Psoas muscle (tissue), 8 donors: ENCODE data around the gene GNB5. TPM values are rescaled to one million over a fixed set of nuclear protein-coding genes. Genes with fewer than 3 reads are reported as not detected.

Experiments
- ATAC-seq, 4 donors: fragments of 200-7000 bp; cut with Tn5 transposase; one replicate each; pipeline ENCODE4 v1.9.1; 2020; ENCODE audit warnings: moderate library complexity in 3 of 4, mild to moderate bottlenecking in 2 of 4
- DNase-seq, 2 donors: peaks; one replicate each; pipeline ENCODE4 v3.0.0-alpha.2; 2020
- H3K27ac ChIP-seq: fragments of 200-600 bp; one replicate; pipeline ENCODE4 v1.8.0; 2022
- H3K27me3 ChIP-seq, 3 donors: fragments of 200-600 bp in 1 of 3; one replicate each; pipeline versions ENCODE4 v1.6.1 to v1.8.0; 2013 to 2022; ENCODE audit warnings: low read length in 2 of 3, mild to moderate bottlenecking in 2 of 3, moderate library complexity in 1 of 3; ENCODE audit not compliant: insufficient read depth in 3 of 3
- H3K36me3 ChIP-seq, 2 donors: fragments of 200-600 bp in 1 of 2; one replicate each; pipeline versions ENCODE4 v1.6.1 to v1.8.0; 2013 to 2022; ENCODE audit warnings: low read depth in 1 of 2, mild to moderate bottlenecking in 1 of 2, moderate library complexity in 1 of 2; ENCODE audit not compliant: insufficient read depth in 1 of 2
- H3K4me1 ChIP-seq: fragments of 200-600 bp; one replicate; pipeline ENCODE4 v1.8.0; 2022
- H3K4me3 ChIP-seq: fragments of 200-600 bp; one replicate; pipeline ENCODE4 v1.8.0; 2022; ENCODE audit warnings: mild to moderate bottlenecking
- H3K9me3 ChIP-seq: fragments of 200-600 bp; one replicate; pipeline ENCODE4 v1.8.0; 2022
- CTCF ChIP-seq: fragments of 200-600 bp; IDR thresholded peaks from one replicate; pipeline ENCODE4 v1.8.0; 2022; ENCODE audit warnings: antibody characterized with exemption
- WGBS, 3 donors: extraction: QIAGEN DNeasy Blood & Tissue Kit; methylation state at CpG; one replicate each; pipeline versions ENCODE4 v1.1.6 to v1.1.7; 2013; 5-methylcytosine and 5-hydroxymethylcytosine counted together
- intact Hi-C, 2 donors: fragments of 100-400 bp; cut with DNase I; formaldehyde crosslinking; loops; one replicate each; pipeline versions ENCODE4 v1.11.0 to v1.14.2; 2022
- polyA plus RNA-seq, 3 donors: library from polyadenylated mRNA; stranded (reverse); fragments of 200-250 nt; gene quantifications; one replicate each; pipeline ENCODE4 v1.2.3, GENCODE V29; 2013
- total RNA-seq, 4 donors: library from RNA; stranded (reverse); fragmentation: NEBNext Ultra II Directional in 2 of 4; extraction: Animal tissue kit (Norgen Biotek cat#: 25700) in 2 of 4; gene quantifications; one replicate each; pipeline versions ENCODE4 v1.2.1 to v1.2.4, GENCODE V29; 2021 to 2023
- donor health status: healthy with polysubstance abuse.
- donor health status: DM: no; HTN: no; CAD: no; lungs with moderate emphysema.
- donor health status: Bipolar disorder and iron deficiency.
- donor health status: healthy.
- donor health status: DM: yes; HTN: yes; CAD: no.
- donor health status: DM: no; HTN: no; CAD: no.
- donor health status: DM: no; HTN: no; CAD: no.
- donor health status: DM: yes; HTN: yes; CAD: no.

The GNB5 gene
- total and polyA plus RNA-seq, 7 donors = 0.86 to 2.5 (median 1.4) TPM

- 85 to 90% (median 86%) methylated on average over 10 of the region's 10 CpGs for WGBS, 3 donors
- TF ChIP-seq CTCF = no peak
- DNase-seq = no peak
- H3K27me3 ChIP-seq = peaks cover 0 to 31% (median 2%) of the 10 kb centered on the region in 3 donors
- H3K27ac ChIP-seq = no peak overlapping the region
- H3K9me3 ChIP-seq = no peaks in the 10 kb centered on the region
- intact Hi-C loops = loop anchor here (5.0 kb wide), 1 partner anchor 46 kb away; no protein-coding TSS in a partner anchor
- H3K4me3 ChIP-seq = peak overlapping the region; percentile 82
- H3K36me3 ChIP-seq = no peaks in the 10 kb centered on the region
- ATAC-seq = no peak
- no peaks in the 10 kb centered on the region for H3K4me1 ChIP-seq
These were observed 10.2 kb downstream of the GNB5 start for GRCh38 chr15:52180851-52181450.

- Histone ChIP-seq H3K4me1 (no peaks in the 10 kb centered on the region), H3K27ac (no peak overlapping the region), H3K36me3 (no peaks in the 10 kb centered on the region), H3K9me3 (no peaks in the 10 kb centered on the region), H3K27me3 (peaks cover 0 to 31% (median 2%) of the 10 kb centered on the region in 3 donors), H3K4me3 (peak overlapping the region; percentile 82)
- DNase-seq (no peak), ATAC-seq (peak; percentile 8 to 45 (median 22))
- no peak for TF ChIP-seq CTCF
- intact Hi-C loops = loop anchor here (5.0 kb wide), 1 partner anchor 47 kb away; no protein-coding TSS in a partner anchor
- WGBS, 3 donors = 12 to 18% (median 17%) methylated on average over 31 of the region's 31 CpGs
These were observed 10.9 kb downstream of the GNB5 start for GRCh38 chr15:52180196-52180835.

GRCh38 chr15:52179278-52180195, 11.7 kb downstream of the GNB5 start:
- Histone ChIP-seq H3K9me3 (no peaks in the 10 kb centered on the region), H3K27ac (peak overlapping the region; percentile 55), H3K4me3 (peak overlapping the region; percentile 82), H3K27me3 (peaks cover 0 to 31% (median 2%) of the 10 kb centered on the region in 3 donors), H3K4me1 (no peaks in the 10 kb centered on the region), H3K36me3 (no peaks in the 10 kb centered on the region)
- intact Hi-C loops = loop anchor here (5.0 kb wide), 1 partner anchor 48 kb away; no protein-coding TSS in a partner anchor
- 0 to 1% (median 1%) methylated on average over 57 to 105 of the region's 105 CpGs for WGBS, 3 donors
- TF ChIP-seq CTCF = no peak
- DNase-seq (peak; percentile 78 to 84), ATAC-seq (peak; percentile 74 to 85 (median 79))

- Histone ChIP-seq H3K4me1 (no peaks in the 10 kb centered on the region), H3K27ac (no peak overlapping the region), H3K27me3 (peaks cover 0 to 31% (median 2%) of the 10 kb centered on the region in 3 donors), H3K9me3 (no peaks in the 10 kb centered on the region), H3K36me3 (no peaks in the 10 kb centered on the region), H3K4me3 (peak overlapping the region; percentile 82)
- 29 to 39% (median 31%) methylated on average over 10 of the region's 10 CpGs for WGBS, 3 donors
- ATAC-seq = no peak
- intact Hi-C loops = no loop called here
- TF ChIP-seq CTCF = no peak
- no peak for DNase-seq
These were observed 12.4 kb downstream of the GNB5 start for GRCh38 chr15:52178765-52179164.
